ENCODE results near the gene PARD6B.

- TF ChIP-seq CTCF (conservative IDR thresholded peaks at IDR 0.05; ENCODE audit: low read length): no peak
- no peak for TF ChIP-seq EZH2phosphoT487 (IDR thresholded peaks at IDR 0.05; ENCODE audit: borderline replicate concordance, low read depth, low read length)
Measured at GRCh38 chr20:50772420-50773185, 41.2 kb downstream of the PARD6B start.
